ENCODE measurements around the gene SLC44A2.

The SLC44A2 gene

GRCh38 chr19:10686193-10686592 is 60.8 kb downstream of the SLC44A2 start:
- no peaks in the 10 kb centered on the region for H3K9me3 ChIP-seq
- H3K4me1 ChIP-seq = no peaks in the 10 kb centered on the region
- in situ Hi-C loops (cut with MboI; ENCODE audit: low sequenced_read_pairs) = no loop called here
- H3K4me3 ChIP-seq = no peak overlapping the region
- no peaks in the 10 kb centered on the region for H3K27me3 ChIP-seq (ENCODE audit: low read depth)
- H3K36me3 ChIP-seq (replicated peaks) = peaks cover 95% of the 10 kb centered on the region
- DNase-seq (ENCODE audit: low spot score in 2 of 2) = no peak

- H3K4me1 ChIP-seq = no peaks in the 10 kb centered on the region
- DNase-seq (ENCODE audit: low spot score in 2 of 2) = no peak
- H3K27me3 ChIP-seq (ENCODE audit: low read depth) = no peaks in the 10 kb centered on the region
- H3K4me3 ChIP-seq = no peak overlapping the region
- peaks cover 92% of the 10 kb centered on the region for H3K36me3 ChIP-seq (replicated peaks)
- in situ Hi-C loops (cut with MboI; ENCODE audit: low sequenced_read_pairs) = no loop called here
- H3K9me3 ChIP-seq = no peaks in the 10 kb centered on the region
These were observed 61.5 kb downstream of the SLC44A2 start for GRCh38 chr19:10686661-10687517.

- no peaks in the 10 kb centered on the region for H3K9me3 ChIP-seq
- in situ Hi-C loops (cut with MboI; ENCODE audit: low sequenced_read_pairs) = no loop called here
- DNase-seq (ENCODE audit: low spot score in 2 of 2) = no peak
- H3K4me3 ChIP-seq = no peak overlapping the region
- no peaks in the 10 kb centered on the region for H3K4me1 ChIP-seq
- H3K36me3 ChIP-seq (replicated peaks) = peaks cover 84% of the 10 kb centered on the region
- H3K27me3 ChIP-seq (ENCODE audit: low read depth) = no peaks in the 10 kb centered on the region
These were observed 62.4 kb downstream of the SLC44A2 start for GRCh38 chr19:10687518-10688288.

- no peak overlapping the region for H3K4me3 ChIP-seq
- no peak for DNase-seq (ENCODE audit: low spot score in 2 of 2)
- H3K27me3 ChIP-seq (ENCODE audit: low read depth) = no peaks in the 10 kb centered on the region
- in situ Hi-C loops (cut with MboI; ENCODE audit: low sequenced_read_pairs) = no loop called here
- peaks cover 74% of the 10 kb centered on the region for H3K36me3 ChIP-seq (replicated peaks)
- H3K4me1 ChIP-seq = no peaks in the 10 kb centered on the region
- no peaks in the 10 kb centered on the region for H3K9me3 ChIP-seq
These were observed 63.4 kb downstream of the SLC44A2 start for GRCh38 chr19:10688545-10689280.

- in situ Hi-C loops (cut with MboI; ENCODE audit: low sequenced_read_pairs) = no loop called here
- Histone ChIP-seq H3K27me3 (ENCODE audit: low read depth) (no peaks in the 10 kb centered on the region), H3K9me3 (no peaks in the 10 kb centered on the region), H3K36me3 (replicated peaks) (peaks cover 58% of the 10 kb centered on the region), H3K4me3 (no peak overlapping the region), H3K4me1 (peaks cover 8% of the 10 kb centered on the region)
- no peak for DNase-seq (ENCODE audit: low spot score in 2 of 2)
These were observed 65.0 kb downstream of the SLC44A2 start for GRCh38 chr19:10690341-10690781.

GRCh38 chr19:10691178-10691881 is 66.0 kb downstream of the SLC44A2 start:
- Histone ChIP-seq H3K9me3 (no peaks in the 10 kb centered on the region), H3K36me3 (replicated peaks) (peaks cover 51% of the 10 kb centered on the region)
- in situ Hi-C loops (cut with MboI; ENCODE audit: low sequenced_read_pairs) = no loop called here

GRCh38 chr19:10691883-10692282 is 66.5 kb downstream of the SLC44A2 start:
- in situ Hi-C loops (cut with MboI; ENCODE audit: low sequenced_read_pairs) = no loop called here
- peaks cover 45% of the 10 kb centered on the region for H3K36me3 ChIP-seq (replicated peaks)
- H3K27me3 ChIP-seq (ENCODE audit: low read depth) = no peaks in the 10 kb centered on the region

More at GRCh38 chr19:10691178-10691881, 66.0 kb downstream of the SLC44A2 start:
- DNase-seq (ENCODE audit: low spot score in 2 of 2) = no peak
- Histone ChIP-seq H3K4me1 (peaks cover 10% of the 10 kb centered on the region), H3K27me3 (ENCODE audit: low read depth) (no peaks in the 10 kb centered on the region), H3K4me3 (no peak overlapping the region)

GRCh38 chr19:10692673-10693264 is 67.4 kb downstream of the SLC44A2 start:
- Histone ChIP-seq H3K4me3 (no peak overlapping the region), H3K9me3 (no peaks in the 10 kb centered on the region), H3K36me3 (replicated peaks) (peaks cover 39% of the 10 kb centered on the region), H3K27me3 (ENCODE audit: low read depth) (no peaks in the 10 kb centered on the region), H3K4me1 (peaks cover 10% of the 10 kb centered on the region)
- DNase-seq (ENCODE audit: low spot score in 2 of 2) = no peak
- in situ Hi-C loops (cut with MboI; ENCODE audit: low sequenced_read_pairs) = no loop called here

More at GRCh38 chr19:10691883-10692282, 66.5 kb downstream of the SLC44A2 start:
- Histone ChIP-seq H3K4me3 (no peak overlapping the region), H3K9me3 (no peaks in the 10 kb centered on the region), H3K4me1 (peaks cover 10% of the 10 kb centered on the region)
- DNase-seq (ENCODE audit: low spot score in 2 of 2) = no peak

All from HAP-1 (cell line).